ENCODE results near the gene NOTCH2NLA.
"Not testable (repeated sequence)": the region's sequence is repeated elsewhere in the genome, so short reads cannot be mapped to it uniquely, and the experiment has no call there.

Gene NOTCH2NLA

DNA sequence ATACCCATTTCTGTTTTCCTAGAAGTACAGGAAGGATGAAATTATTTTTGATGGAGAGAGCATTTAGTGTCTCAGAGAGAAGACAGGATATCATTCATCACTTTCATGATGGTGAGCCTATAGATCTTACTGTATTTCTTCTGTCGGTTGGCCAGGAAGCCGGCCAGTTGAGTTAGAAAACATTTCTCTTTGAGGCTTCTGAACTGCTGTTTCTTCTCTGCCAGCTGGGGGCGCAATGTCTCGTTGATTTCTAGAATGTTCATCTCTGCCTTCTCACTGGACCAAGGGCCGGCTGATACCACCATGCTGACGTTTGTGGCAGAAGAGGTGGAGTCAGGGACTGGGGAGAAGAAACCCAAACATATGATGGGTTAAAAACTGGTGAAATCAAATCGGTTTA lies 84.4 kb downstream of the NOTCH2NLA start, which contains the start of gene NBPF10:
Gene NBPF10, minus strand, starts transcription at position 340 of the 400 bp plus-strand sequence. Its CDS starts 35 bp downstream, at position 305.
- DNase-seq: not testable (repeated sequence)

Data from NCI-H226 (cell line).